Fibroblast of skin of left quadriceps (primary cell): ENCODE measurements around the gene SHISA9.

ENCODE experiments used
- DNase-seq, 2 experiments: peaks; one replicate each; pipeline ENCODE4 v3.0.0-alpha.2; 2013; ENCODE audit warnings: low read depth in 2 of 2

Gene SHISA9

GRCh38 chr16:13120091-13120490 is 218.7 kb downstream of the SHISA9 start:
- no peak for DNase-seq

DNA sequence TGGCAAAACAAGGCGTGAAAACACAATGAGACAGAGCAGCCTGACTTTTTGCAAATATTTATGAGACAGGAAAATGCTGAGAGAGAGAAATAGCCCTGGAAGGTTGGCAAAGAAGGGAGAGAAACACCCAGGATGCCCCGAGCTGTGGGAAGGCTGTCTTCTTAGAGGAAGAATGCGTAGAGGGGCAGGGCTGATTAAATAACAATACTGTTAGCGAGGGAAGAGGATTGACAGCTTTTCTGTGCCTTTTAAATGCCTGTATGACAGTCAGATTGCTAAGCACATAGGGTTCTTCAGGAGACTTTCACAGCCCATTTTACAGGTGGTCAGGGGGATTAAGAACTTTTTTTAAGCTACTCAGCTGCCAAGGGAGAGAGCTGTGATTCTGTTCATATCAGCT is 219.2 kb downstream of the SHISA9 start:
- DNase-seq: no peak

GRCh38 chr16:13123991-13124390 is 222.6 kb downstream of the SHISA9 start:
- DNase-seq: no peak

DNA sequence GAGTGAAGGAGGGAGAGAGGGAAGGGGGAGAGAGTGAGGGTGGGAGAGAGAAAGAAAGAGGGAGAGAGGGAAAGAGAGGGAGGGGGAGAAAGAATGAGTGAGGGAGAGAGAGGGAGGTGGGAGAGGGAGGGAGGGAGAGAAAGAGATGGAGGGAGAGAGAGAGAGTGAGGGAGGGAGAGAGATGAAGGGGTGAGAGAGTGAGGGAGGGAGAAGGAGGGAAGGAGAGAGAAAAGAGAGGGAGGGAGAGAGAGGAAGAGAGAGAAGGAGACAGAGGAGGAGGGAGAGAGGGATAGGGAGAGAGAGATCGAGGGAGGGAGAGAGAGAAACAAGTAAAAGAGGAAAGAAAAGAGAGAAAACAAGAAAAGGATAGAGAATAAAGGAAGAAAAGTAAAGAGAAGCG is 225.7 kb downstream of the SHISA9 start:
- no peak for DNase-seq

- no peak for DNase-seq
These were observed 229.2 kb downstream of the SHISA9 start for GRCh38 chr16:13130586-13130985.

DNA sequence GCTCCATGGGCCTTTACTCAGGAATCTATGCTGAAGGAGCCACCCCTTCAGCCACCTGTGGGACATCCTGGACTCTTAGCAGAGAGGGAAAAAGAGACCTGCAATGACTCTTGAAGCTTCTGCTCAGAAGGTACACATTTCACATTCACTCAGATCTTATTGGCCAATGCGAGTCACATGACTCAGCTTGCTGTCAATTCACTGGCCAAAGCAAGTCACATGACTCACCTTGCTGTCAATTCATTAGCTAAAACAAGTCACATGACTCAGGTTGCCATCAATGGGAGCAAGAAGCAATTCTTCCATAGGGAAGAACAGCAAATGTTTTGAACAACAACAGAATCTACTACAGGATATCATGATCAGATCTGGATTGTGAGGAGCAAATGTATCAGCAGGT is 233.4 kb downstream of the SHISA9 start:
- DNase-seq: no peak

DNA sequence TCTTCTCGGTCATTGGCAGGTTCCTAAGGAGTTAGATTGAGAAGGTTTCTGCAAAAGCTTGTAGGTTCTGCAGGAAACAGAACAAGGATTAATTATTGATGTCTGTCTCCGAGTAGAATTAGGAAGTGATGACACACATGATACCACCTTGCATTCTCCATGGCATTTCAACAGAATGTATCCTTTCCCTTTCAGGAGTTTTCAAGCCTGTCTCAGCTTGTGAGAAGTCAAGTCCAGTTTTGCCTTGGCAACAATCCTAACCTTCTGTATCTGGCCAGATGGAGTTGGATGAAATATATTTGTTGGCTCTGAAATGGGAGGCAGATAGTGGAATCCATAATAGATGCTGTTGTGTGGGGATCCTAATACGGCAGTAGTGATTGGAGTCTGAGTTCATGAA is 235.5 kb downstream of the SHISA9 start:
- DNase-seq: no peak

DNA sequence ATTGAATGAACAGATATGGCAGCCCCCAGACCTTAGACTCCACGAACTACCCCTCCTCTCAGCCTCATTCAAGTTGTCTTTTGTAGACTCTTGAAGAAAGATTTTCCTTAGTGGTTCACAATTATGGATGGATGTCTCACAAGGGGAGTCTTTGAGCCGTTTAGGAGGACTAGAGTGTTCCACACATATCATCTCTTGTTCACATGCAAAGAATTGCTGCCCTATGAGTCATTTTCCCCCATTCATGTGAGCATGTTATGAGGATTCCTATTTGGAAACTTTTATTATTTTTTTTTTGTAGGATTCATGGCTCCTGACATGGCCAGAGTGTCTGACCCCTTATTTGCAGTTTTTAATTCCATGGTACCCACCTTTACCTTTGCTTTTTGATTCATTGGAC is 237.1 kb downstream of the SHISA9 start:
- no peak for DNase-seq

- DNase-seq: no peak
These were observed 238.4 kb downstream of the SHISA9 start for GRCh38 chr16:13139661-13140241.

DNA sequence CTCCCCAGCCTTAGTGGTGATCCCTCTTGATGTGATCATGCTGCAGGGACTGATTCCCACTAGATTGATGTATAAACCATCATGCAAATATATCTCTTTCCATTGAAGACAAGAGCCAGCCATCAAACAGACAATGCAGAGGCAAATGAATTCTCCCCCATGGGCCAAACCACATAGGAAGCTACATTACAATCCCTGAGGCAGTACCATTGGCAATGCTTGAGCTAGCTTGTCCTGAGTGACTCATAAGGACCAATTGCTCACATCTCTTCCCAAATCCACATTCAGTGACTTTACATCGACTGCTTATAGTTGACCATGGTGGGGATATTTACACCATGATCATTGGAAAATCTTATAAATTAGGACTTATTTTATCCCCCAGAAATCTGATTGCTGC is 242.2 kb downstream of the SHISA9 start:
- no peak for DNase-seq

DNA sequence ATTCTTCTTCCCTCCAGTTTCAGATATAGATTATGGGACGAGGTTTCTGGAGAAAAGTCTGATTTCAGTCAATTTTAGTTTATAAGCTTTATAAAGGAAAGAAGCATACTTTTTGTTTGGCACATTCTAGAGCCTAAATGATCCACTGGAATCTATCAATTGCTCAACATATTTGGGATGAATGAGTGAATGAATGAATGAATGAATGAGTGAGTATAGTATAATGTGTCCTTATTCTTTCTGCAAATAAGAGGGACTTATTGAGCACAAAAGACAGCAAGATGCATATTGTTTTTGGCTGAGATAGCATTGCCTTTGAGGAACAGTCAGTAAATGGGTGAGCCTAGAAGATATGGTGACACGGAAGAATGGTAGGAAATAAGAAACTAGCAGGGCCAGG is 245.4 kb downstream of the SHISA9 start:
- DNase-seq: no peak

- no peak for DNase-seq
These were observed 246.9 kb downstream of the SHISA9 start for GRCh38 chr16:13148294-13148693.

DNA sequence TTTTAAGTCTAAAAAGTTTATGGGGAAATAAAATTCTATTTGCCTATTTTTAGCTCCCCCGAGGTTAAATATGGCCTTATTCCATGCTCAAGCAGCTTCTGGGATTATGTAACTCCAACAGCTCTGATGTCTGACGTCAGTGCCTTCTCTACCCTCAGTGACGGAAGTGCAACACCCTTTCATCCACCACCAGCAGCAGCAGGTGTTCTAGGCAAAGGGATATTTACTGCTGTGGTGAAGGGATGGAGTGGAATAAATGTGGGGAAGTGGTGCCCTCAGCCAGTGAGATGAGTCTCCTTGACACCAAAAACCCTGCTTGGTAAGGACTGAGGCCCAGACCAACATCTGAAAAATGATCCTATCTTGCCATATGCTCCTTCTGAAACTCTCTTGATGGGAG is 247.4 kb downstream of the SHISA9 start:
- DNase-seq: no peak

DNA sequence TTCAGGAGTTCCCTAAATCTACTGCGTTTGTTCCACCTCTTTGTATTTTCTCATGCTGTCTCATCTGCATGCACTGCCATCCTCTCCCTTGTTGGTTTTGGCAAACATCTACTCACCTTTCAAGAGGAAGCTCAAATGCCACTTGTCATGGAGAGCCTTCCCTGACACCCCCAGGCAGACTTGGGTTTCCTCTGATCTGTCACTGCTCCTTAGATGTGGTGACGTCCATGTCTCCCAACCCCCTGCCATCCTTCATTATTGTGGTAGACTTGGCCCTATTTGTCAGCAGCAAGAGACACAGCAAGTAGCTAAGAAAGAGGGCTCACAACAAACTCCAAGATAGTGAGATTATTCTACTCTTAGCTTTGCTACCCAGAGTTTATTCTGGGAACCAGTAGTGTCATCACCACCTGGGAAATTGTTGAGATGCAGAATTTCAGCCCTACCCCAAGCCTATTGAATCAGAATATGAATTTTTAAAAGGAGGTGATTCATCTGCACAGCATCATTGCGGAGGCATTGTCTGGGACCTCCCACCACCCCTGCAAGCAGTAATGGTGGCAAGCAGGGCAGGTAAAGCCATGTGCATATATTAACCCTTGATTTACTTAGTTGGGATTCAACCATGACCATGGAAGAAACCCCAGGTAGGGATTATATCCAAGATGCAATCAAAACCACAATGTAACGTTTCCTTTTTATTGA is 248.9 kb downstream of the SHISA9 start:
- DNase-seq: no peak

- no peak for DNase-seq
These were observed 252.3 kb downstream of the SHISA9 start for GRCh38 chr16:13153696-13154095.

DNA sequence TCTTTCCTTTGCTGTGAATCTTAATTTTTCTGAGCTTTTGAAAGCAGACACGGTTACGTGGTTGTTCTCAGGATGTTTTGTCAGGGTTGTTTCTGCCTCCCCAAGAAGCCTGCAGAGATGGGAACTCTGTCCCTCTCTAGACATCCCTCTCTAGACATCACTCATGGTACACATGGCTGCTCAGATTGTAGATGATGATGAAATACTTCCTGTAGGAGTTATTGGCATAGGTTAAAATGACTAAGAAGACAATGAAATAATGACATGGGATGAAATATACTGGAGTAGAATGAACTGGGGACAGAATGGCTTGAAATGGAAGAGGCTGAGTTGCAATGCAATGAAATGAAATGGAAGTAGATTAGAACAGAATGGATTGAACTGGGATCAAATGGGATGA is 253.4 kb downstream of the SHISA9 start:
- DNase-seq: no peak

DNA sequence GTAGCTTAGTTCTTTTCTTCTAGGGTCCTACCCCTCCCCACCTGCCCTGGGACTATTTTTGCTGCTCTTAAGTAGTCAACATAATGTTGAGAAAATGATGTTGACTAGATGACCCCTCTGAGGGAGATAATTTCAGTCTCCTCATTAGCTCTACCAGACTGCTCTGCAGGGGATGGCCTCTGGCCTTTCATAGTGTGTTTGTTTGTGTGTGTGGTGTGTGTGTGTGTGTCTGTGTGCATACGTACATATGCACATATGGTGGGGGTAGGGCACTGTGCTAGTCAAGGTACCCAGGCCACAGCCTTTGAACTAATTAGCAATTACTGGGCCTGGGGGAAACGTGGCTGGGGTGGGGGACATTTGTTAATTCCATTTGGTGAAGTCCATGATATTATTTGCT is 254.0 kb downstream of the SHISA9 start:
- no peak for DNase-seq

DNA sequence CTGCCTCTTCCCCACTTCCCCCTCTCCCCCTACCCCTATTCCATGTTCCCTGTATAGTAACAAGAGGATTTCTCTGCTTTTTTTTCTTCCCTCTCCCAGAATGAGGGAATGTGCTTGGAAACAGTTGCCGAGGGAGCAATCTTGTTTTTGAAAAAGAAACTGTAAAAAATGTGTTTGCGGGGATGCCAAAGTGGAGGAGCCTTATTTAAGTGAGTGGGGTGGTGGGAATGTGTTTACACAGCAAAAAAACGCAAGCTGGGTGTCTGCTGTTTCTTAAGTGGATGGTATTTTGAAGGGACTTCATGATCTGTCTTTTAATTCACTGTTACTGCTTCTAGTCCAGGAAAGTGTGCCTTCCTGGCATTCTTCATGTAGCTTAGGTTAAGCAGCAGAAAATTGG is 254.4 kb downstream of the SHISA9 start:
- DNase-seq: no peak

DNA sequence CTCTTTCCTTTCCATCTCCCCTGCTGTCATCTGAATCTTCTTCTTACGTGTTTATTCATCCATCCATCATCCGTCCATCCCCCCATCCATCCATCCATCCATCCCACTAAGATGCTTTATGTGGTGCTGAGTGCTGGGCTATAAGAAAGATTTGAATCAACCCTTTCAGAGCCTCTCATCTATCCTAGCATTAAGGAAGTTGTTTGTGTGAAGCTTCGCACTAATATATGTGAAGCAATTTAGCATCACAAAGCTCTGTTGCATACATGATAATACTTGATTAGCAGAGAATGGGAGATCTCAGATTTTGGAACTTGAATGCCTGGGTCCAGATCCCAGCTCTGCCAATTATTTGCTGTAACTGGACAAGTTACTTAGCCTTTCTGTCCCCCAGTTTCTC is 255.7 kb downstream of the SHISA9 start:
- DNase-seq: no peak

DNA sequence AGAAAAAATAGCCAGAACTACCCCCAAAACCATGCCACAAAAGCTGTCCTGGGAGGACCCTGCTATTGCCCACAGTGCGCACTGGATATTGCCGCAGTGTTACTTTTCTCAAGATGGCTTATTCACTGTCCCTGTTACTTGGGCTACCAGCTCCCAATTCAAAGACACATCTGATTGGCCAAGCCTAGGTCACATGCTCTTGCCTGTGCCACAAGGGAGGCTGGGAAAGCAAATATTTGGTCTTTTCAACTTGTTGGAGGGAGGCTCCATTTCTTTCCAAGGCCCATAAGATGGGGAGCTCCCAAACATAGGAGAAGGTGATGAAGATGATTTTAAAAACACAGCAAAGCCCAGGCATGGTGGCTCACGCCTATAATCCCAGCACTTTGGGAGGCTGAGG is 257.0 kb downstream of the SHISA9 start:
- no peak for DNase-seq

DNA sequence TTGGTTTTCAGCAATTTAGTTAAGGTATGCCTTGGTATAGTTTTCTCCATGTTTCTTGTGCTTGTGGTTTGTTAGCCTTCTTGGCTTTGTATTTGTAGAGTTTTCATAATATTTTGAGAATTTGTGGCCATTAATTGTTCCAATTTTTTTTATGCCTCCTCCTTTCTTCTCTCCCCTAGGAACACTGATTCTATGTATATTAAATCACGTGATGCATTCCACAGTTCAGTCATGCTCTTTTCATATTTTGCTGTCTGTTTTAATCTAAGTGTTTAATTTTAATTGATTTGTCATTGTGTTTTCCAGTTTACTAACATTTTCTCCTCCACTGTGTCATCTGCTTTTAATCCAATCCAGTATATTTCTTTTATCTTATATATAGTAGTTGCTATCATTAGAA is 263.6 kb downstream of the SHISA9 start:
- no peak for DNase-seq

DNA sequence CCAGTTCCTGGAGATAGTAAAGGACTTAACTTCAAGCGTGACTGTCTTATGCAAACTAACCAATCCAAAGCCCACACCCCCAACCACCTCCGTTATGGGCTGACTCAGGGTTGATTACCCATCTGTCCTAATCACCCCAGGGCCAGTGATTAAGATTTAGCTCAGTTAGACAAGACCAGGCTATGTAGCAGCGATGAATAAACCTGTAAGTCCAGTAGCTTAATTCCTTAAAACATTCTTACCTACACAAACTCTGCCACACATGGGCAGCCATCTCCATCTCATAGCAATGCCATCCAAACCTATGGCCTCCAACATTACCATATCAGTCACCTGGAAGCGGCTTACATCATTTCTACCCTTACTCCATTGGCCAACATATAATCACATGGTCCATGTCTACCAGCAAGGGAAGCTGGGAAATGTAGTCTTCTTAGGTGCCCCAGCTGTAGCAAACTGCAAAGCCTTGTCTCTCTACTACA is 266.7 kb downstream of the SHISA9 start:
- no peak for DNase-seq

GRCh38 chr16:13171313-13171712 is 269.9 kb downstream of the SHISA9 start:
- no peak for DNase-seq

GRCh38 chr16:13176711-13177110 is 275.3 kb downstream of the SHISA9 start:
- no peak for DNase-seq
